Measurements from ENCODE around the gene XYLT2.
"Not testable (repeated sequence)": the region's sequence is repeated elsewhere in the genome, so short reads cannot be mapped to it uniquely, and the experiment has no call there.

Gene XYLT2

GRCh38 chr17:50319306-50320004, 26.5 kb upstream of the XYLT2 start:
- no peak for DNase-seq (ENCODE audit: low read depth in 2 of 2)

GRCh38 chr17:50322271-50322670, 23.7 kb upstream of the XYLT2 start:
- no peak for DNase-seq (ENCODE audit: low read depth in 2 of 2)

- DNase-seq (ENCODE audit: low read depth in 2 of 2) = no peak
These were observed 22.9 kb upstream of the XYLT2 start for GRCh38 chr17:50323060-50323459.

- no peak for DNase-seq (ENCODE audit: low read depth in 2 of 2)
These were observed 20.0 kb upstream of the XYLT2 start for GRCh38 chr17:50325906-50326305.

GRCh38 chr17:50326831-50327364, 19.0 kb upstream of the XYLT2 start:
- DNase-seq (ENCODE audit: low read depth in 2 of 2) = no peak

GRCh38 chr17:50328363-50329325, 17.3 kb upstream of the XYLT2 start:
- DNase-seq (ENCODE audit: low read depth in 2 of 2) = no peak

- DNase-seq (ENCODE audit: low read depth in 2 of 2) = no peak
These were observed 16.2 kb upstream of the XYLT2 start for GRCh38 chr17:50329716-50330115.

- no peak for DNase-seq (ENCODE audit: low read depth in 2 of 2)
These were observed 15.7 kb upstream of the XYLT2 start for GRCh38 chr17:50330151-50330775.

GRCh38 chr17:50331085-50331791, 14.7 kb upstream of the XYLT2 start:
- no peak for DNase-seq (ENCODE audit: low read depth in 2 of 2)

GRCh38 chr17:50332196-50332595, 13.7 kb upstream of the XYLT2 start:
- DNase-seq (ENCODE audit: low read depth in 2 of 2) = no peak

GRCh38 chr17:50333291-50334057, 12.5 kb upstream of the XYLT2 start:
- DNase-seq (ENCODE audit: low read depth in 2 of 2) = not testable (repeated sequence)

- DNase-seq (ENCODE audit: low read depth in 2 of 2) = no peak
These were observed 8.0 kb upstream of the XYLT2 start for GRCh38 chr17:50337956-50338355.

GRCh38 chr17:50338645-50339044, 7.3 kb upstream of the XYLT2 start:
- no peak for DNase-seq (ENCODE audit: low read depth in 2 of 2)

GRCh38 chr17:50339381-50339780, 6.5 kb upstream of the XYLT2 start:
- no peak for DNase-seq (ENCODE audit: low read depth in 2 of 2)

- no peak for DNase-seq (ENCODE audit: low read depth in 2 of 2)
These were observed 1.1 kb upstream of the XYLT2 start for GRCh38 chr17:50344731-50345365.

- DNase-seq (ENCODE audit: low read depth in 2 of 2) = peak; percentile 32 to 50
These were observed 589 bp downstream of the XYLT2 start for GRCh38 chr17:50346313-50347116.

GRCh38 chr17:50347117-50347893, 1.4 kb downstream of the XYLT2 start:
- DNase-seq (ENCODE audit: low read depth in 2 of 2) = no peak

GRCh38 chr17:50347894-50348291, 2.0 kb downstream of the XYLT2 start:
- no peak for DNase-seq (ENCODE audit: low read depth in 2 of 2)
